Adipocyte (in vitro differentiated cells): Measurements from ENCODE around the gene NRDE2.
"Not testable (repeated sequence)": the region's sequence is repeated elsewhere in the genome, so short reads cannot be mapped to it uniquely, and the experiment has no call there.

ENCODE experiments used
- DNase-seq: peaks from one replicate; pipeline ENCODE4 v3.0.0-alpha.2; 2015; ENCODE audit warnings: low read depth
- H3K27me3 ChIP-seq: replicated peaks from 2 replicates; pipeline ENCODE4 v1.7.0; 2013; ENCODE audit warnings: mild to moderate bottlenecking, low read length, moderate library complexity; ENCODE audit not compliant: control insufficient read depth, insufficient read depth
- H3K36me3 ChIP-seq: 2 replicates; pipeline ENCODE4 v1.7.0; 2013; ENCODE audit warnings: low read length, mild to moderate bottlenecking, moderate library complexity; ENCODE audit not compliant: control insufficient read depth, insufficient read depth, severe bottlenecking
- H3K4me1 ChIP-seq: 2 replicates; pipeline ENCODE4 v1.7.0; 2013; ENCODE audit warnings: mild to moderate bottlenecking, low read length, moderate library complexity; ENCODE audit not compliant: control insufficient read depth, insufficient read depth
- H3K4me3 ChIP-seq: 2 replicates; pipeline ENCODE4 v1.7.0; 2013; ENCODE audit warnings: mild to moderate bottlenecking, low read length, moderate library complexity
- H3K9ac ChIP-seq: 2 replicates; pipeline ENCODE4 v1.7.0; 2013; ENCODE audit warnings: mild to moderate bottlenecking, low read length, moderate library complexity
- H3K9me3 ChIP-seq: 2 replicates; pipeline ENCODE4 v1.7.0; 2013; ENCODE audit warnings: mild to moderate bottlenecking, low read length, moderate library complexity; ENCODE audit not compliant: control insufficient read depth

The NRDE2 gene

DNA sequence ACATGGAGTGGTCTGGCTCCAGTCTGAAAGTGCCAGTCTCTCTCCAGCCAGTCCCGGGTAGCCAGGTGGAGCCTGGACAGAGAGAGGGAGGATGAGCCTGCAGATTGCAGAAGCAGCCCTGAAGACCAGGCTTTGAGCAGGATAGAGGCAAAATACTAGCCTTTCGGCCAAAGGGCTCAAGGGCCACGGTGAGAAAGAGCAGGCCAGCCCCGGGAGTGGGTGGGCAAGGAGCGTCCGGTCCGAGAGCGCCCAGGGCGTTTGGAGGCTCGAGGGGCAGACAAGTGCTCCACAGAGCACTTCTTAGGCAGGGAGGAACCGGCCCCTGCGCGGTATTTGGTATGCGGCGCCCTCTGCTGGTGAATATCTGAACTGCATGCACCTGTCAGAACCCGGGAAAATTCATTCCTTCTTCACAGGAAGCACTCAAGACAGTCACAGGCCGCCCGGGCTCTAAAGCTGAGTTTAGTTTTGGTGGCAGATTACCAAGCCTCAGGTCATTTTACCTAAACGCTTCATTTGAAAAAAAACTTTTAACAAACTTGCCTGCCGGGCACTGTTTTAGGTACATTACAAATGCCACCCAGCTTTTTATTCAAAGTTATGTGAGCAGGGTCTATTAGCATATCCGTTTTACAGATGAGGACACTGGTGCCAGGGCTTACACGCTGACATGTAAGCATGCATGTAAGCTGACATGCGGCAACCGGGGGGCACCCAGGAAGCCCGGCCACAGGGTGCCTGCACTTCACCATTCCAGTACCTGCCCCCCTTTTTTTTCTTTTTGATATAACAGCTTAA lies 96.4 kb downstream of the NRDE2 start:
- peaks cover 7% of the 10 kb centered on the region for H3K27me3 ChIP-seq
- no peaks in the 10 kb centered on the region for H3K4me1 ChIP-seq
- H3K9ac ChIP-seq = no peak overlapping the region
- peaks cover 28% of the 10 kb centered on the region for H3K9me3 ChIP-seq
- peak; percentile 70 for DNase-seq
- H3K36me3 ChIP-seq = no peaks in the 10 kb centered on the region
- H3K4me3 ChIP-seq = no peak overlapping the region

DNA sequence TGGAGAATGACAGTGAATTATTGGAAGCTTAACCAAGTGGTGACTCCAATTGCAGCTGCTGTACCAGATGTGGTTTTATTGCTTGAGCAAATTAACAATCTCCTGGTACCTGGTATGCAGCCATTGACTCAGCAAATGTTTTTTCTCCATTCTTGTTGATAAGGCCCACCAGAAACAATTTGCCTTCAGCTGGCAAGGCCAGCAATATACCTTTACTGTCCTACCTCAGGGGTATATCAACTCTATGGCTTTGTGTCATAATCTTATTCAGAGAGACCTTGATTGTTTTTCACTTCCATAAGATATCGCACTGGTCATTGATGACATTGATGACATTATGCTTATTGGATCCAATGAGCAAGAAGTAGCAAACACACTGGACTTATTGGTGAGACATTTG lies 101.8 kb downstream of the NRDE2 start:
- H3K36me3 ChIP-seq, H3K4me1 ChIP-seq, H3K9me3 ChIP-seq, H3K4me3 ChIP-seq, H3K27me3 ChIP-seq, DNase-seq, H3K9ac ChIP-seq: not testable (repeated sequence)

DNA sequence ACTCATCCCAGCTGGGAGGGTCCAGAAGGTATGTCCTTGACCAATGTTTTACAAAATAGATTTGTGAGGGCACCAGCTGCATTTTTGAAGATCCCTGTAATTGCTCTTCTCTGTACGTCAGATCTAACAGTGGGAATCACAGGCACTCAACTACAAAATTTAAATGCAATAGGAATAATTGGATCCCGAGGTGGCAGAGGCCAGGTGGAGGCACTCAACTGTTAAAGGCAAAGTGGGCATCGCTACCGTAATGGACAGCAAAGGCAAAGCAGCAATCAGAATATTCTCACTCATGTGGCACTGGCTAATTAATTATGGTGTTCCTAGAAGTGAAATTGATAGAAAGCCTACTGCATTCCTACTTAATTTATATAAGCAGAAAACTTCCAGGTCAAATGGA lies 103.3 kb downstream of the NRDE2 start:
- H3K36me3 ChIP-seq = no peaks in the 10 kb centered on the region
- H3K9me3 ChIP-seq = peaks cover 14% of the 10 kb centered on the region
- no peak overlapping the region for H3K4me3 ChIP-seq
- no peaks in the 10 kb centered on the region for H3K27me3 ChIP-seq
- H3K4me1 ChIP-seq = no peaks in the 10 kb centered on the region
- H3K9ac ChIP-seq = no peak overlapping the region
- DNase-seq = no peak
